Stimulated activated CD4-positive, alpha-beta T cell treated with anti-CD3 and anti-CD28 coated beads, Interleukin-1b, Interleukin-23, amount 100 ng/mL, for 4 hours (primary cell): Measurements from ENCODE around the gene MTG1.
"Not testable (repeated sequence)": the region's sequence is repeated elsewhere in the genome, so short reads cannot be mapped to it uniquely, and the experiment has no call there.

ENCODE experiments used
- DNase-seq, 2 donors: peaks; one replicate each; pipeline ENCODE4 v3.0.0-alpha.2; 2020; ENCODE audit warnings: low read depth in 2 of 2

MTG1 gene

GRCh38 chr10:133466683-133467275 is 72.8 kb downstream of the MTG1 start:
- no peak for DNase-seq

- no peak for DNase-seq
Measured at GRCh38 chr10:133467286-133467911, 73.4 kb downstream of the MTG1 start.

GRCh38 chr10:133469205-133469604 is 75.2 kb downstream of the MTG1 start:
- DNase-seq = not testable (repeated sequence)

- no peak for DNase-seq
Measured at GRCh38 chr10:133471300-133472109, 77.5 kb downstream of the MTG1 start.
